Mononuclear cell (primary cell): Measurements from ENCODE around the gene FIBCD1. TPM values are rescaled to one million over a fixed set of nuclear protein-coding genes. Genes with fewer than 3 reads are reported as not detected.

Experiments used
- H3K27me3 ChIP-seq: 2 replicates; pipeline ENCODE4 v1.6.0; 2011; ENCODE audit warnings: low read length, control low read depth; ENCODE audit not compliant: insufficient read depth
- H3K4me1 ChIP-seq: 2 replicates; pipeline ENCODE4 v1.5.1; 2011; ENCODE audit warnings: mild to moderate bottlenecking, low read length, control low read depth; ENCODE audit not compliant: insufficient read depth
- H3K4me3 ChIP-seq: 2 replicates; pipeline ENCODE4 v1.5.1; 2011; ENCODE audit warnings: mild to moderate bottlenecking, low read length, moderate library complexity
- H3K9me3 ChIP-seq: 2 replicates; pipeline ENCODE4 v1.5.1; 2011; ENCODE audit warnings: low read depth, mild to moderate bottlenecking, control low read depth, low read length
- total RNA-seq: library from RNA; depleted of rRNA; stranded (reverse); fragments of >200 nt; gene quantifications from one replicate; pipeline ENCODE4 v1.2.3, GENCODE V29; 2012

FIBCD1 gene
- total RNA-seq: not detected

GRCh38 chr9:130938652-130939404 lies at the start of gene FIBCD1:
TSS of gene FIBCD1 (minus strand) at chr9:130939247. CDS start at chr9:130938607, 640 bp downstream.
- H3K4me1 ChIP-seq: peaks cover 10% of the 10 kb centered on the region
- H3K9me3 ChIP-seq: no peaks in the 10 kb centered on the region
- peaks cover 44% of the 10 kb centered on the region for H3K27me3 ChIP-seq
- no peak within 1 kb of the TSS for H3K4me3 ChIP-seq

GRCh38 chr9:130988400-130988747 lies 49.3 kb upstream of the FIBCD1 start:
- no peak overlapping the region for H3K4me3 ChIP-seq
- no peaks in the 10 kb centered on the region for H3K27me3 ChIP-seq
- H3K4me1 ChIP-seq: peaks cover 4% of the 10 kb centered on the region
- H3K9me3 ChIP-seq: no peaks in the 10 kb centered on the region

GRCh38 chr9:130987738-130988399 lies 48.8 kb upstream of the FIBCD1 start:
- no peaks in the 10 kb centered on the region for H3K9me3 ChIP-seq
- no peak overlapping the region for H3K4me3 ChIP-seq
- H3K4me1 ChIP-seq: no peaks in the 10 kb centered on the region
- H3K27me3 ChIP-seq: no peaks in the 10 kb centered on the region

GRCh38 chr9:130987054-130987453 lies 48.0 kb upstream of the FIBCD1 start:
- no peaks in the 10 kb centered on the region for H3K27me3 ChIP-seq
- no peaks in the 10 kb centered on the region for H3K9me3 ChIP-seq
- H3K4me3 ChIP-seq: no peak overlapping the region
- H3K4me1 ChIP-seq: no peaks in the 10 kb centered on the region

GRCh38 chr9:130986356-130986965 lies 47.4 kb upstream of the FIBCD1 start:
- Histone ChIP-seq H3K4me3 (no peak overlapping the region), H3K4me1 (no peaks in the 10 kb centered on the region), H3K27me3 (no peaks in the 10 kb centered on the region), H3K9me3 (no peaks in the 10 kb centered on the region)

GRCh38 chr9:130985606-130986162 lies 46.6 kb upstream of the FIBCD1 start:
- Histone ChIP-seq H3K4me3 (no peak overlapping the region), H3K27me3 (no peaks in the 10 kb centered on the region), H3K9me3 (no peaks in the 10 kb centered on the region), H3K4me1 (peaks cover 7% of the 10 kb centered on the region)

GRCh38 chr9:130985029-130985428 lies 46.0 kb upstream of the FIBCD1 start:
- Histone ChIP-seq H3K27me3 (no peaks in the 10 kb centered on the region), H3K4me1 (peaks cover 12% of the 10 kb centered on the region), H3K4me3 (no peak overlapping the region), H3K9me3 (no peaks in the 10 kb centered on the region)

- Histone ChIP-seq H3K4me3 (no peak overlapping the region), H3K27me3 (no peaks in the 10 kb centered on the region), H3K9me3 (no peaks in the 10 kb centered on the region), H3K4me1 (peaks cover 12% of the 10 kb centered on the region)
These were observed 45.5 kb upstream of the FIBCD1 start for GRCh38 chr9:130984521-130984920.

- H3K27me3 ChIP-seq: no peaks in the 10 kb centered on the region
These were observed 44.9 kb upstream of the FIBCD1 start for GRCh38 chr9:130983970-130984369.

GRCh38 chr9:130983359-130983670 lies 44.3 kb upstream of the FIBCD1 start:
- H3K9me3 ChIP-seq: no peaks in the 10 kb centered on the region
- H3K4me1 ChIP-seq: peaks cover 12% of the 10 kb centered on the region
- H3K4me3 ChIP-seq: no peak overlapping the region
- no peaks in the 10 kb centered on the region for H3K27me3 ChIP-seq

More at GRCh38 chr9:130983970-130984369, 44.9 kb upstream of the FIBCD1 start:
- Histone ChIP-seq H3K9me3 (no peaks in the 10 kb centered on the region), H3K4me1 (peaks cover 12% of the 10 kb centered on the region), H3K4me3 (no peak overlapping the region)

- Histone ChIP-seq H3K27me3 (no peaks in the 10 kb centered on the region), H3K4me1 (peaks cover 12% of the 10 kb centered on the region), H3K9me3 (no peaks in the 10 kb centered on the region), H3K4me3 (no peak overlapping the region)
These were observed 43.8 kb upstream of the FIBCD1 start for GRCh38 chr9:130982636-130983358.

- H3K27me3 ChIP-seq: no peaks in the 10 kb centered on the region
- no peaks in the 10 kb centered on the region for H3K9me3 ChIP-seq
- peaks cover 12% of the 10 kb centered on the region for H3K4me1 ChIP-seq
- H3K4me3 ChIP-seq: no peak overlapping the region
These were observed 42.7 kb upstream of the FIBCD1 start for GRCh38 chr9:130981756-130982137.

- H3K27me3 ChIP-seq: no peaks in the 10 kb centered on the region
- no peaks in the 10 kb centered on the region for H3K9me3 ChIP-seq
- H3K4me1 ChIP-seq: peaks cover 12% of the 10 kb centered on the region
- H3K4me3 ChIP-seq: no peak overlapping the region
These were observed 42.1 kb upstream of the FIBCD1 start for GRCh38 chr9:130981002-130981755.

- no peaks in the 10 kb centered on the region for H3K27me3 ChIP-seq
These were observed 41.5 kb upstream of the FIBCD1 start for GRCh38 chr9:130980526-130980925.

More at GRCh38 chr9:130980526-130980925, 41.5 kb upstream of the FIBCD1 start:
- peaks cover 12% of the 10 kb centered on the region for H3K4me1 ChIP-seq
- no peak overlapping the region for H3K4me3 ChIP-seq
- H3K9me3 ChIP-seq: no peaks in the 10 kb centered on the region
